Glutamatergic neuron (in vitro differentiated cells): ENCODE data around the gene LDLRAD4. TPM values are rescaled to one million over a fixed set of nuclear protein-coding genes. Genes with fewer than 3 reads are reported as not detected.

Source experiments
- DNase-seq: peaks from one replicate; pipeline ENCODE4 v3.0.0; 2022
- H3K27ac Mint-ChIP-seq: one replicate; pipeline ENCODE4 v1.8.0; 2020; ENCODE audit warnings: mild to moderate bottlenecking, mixed read lengths, inconsistent platforms; ENCODE audit not compliant: unreplicated experiment
- H3K27me3 Mint-ChIP-seq: one replicate; pipeline ENCODE4 v1.8.0; 2020; ENCODE audit warnings: mild to moderate bottlenecking, moderate library complexity, mixed read lengths, inconsistent platforms; ENCODE audit not compliant: unreplicated experiment
- H3K36me3 Mint-ChIP-seq: one replicate; pipeline ENCODE4 v1.8.0; 2020; ENCODE audit warnings: mild to moderate bottlenecking, mixed read lengths, inconsistent platforms; ENCODE audit not compliant: unreplicated experiment
- H3K4me1 Mint-ChIP-seq: one replicate; pipeline ENCODE4 v1.8.0; 2020; ENCODE audit warnings: mild to moderate bottlenecking, low read depth, mixed read lengths, inconsistent platforms; ENCODE audit not compliant: unreplicated experiment
- H3K4me3 Mint-ChIP-seq: one replicate; pipeline ENCODE4 v1.8.0; 2020; ENCODE audit warnings: mild to moderate bottlenecking, mixed read lengths, inconsistent platforms; ENCODE audit not compliant: unreplicated experiment
- H3K9me3 Mint-ChIP-seq: one replicate; pipeline ENCODE4 v1.8.0; 2020; ENCODE audit warnings: mild to moderate bottlenecking, moderate library complexity, mixed read lengths, inconsistent platforms; ENCODE audit not compliant: unreplicated experiment
- total RNA-seq: library from RNA; stranded (reverse); fragmentation: NEBNext Ultra II Directional; extraction: Animal tissue kit (Norgen Biotek cat#: 25700); gene quantifications from one replicate; pipeline ENCODE4 v1.2.1, GENCODE V29; 2021; ENCODE audit not compliant: unreplicated experiment
- TF ChIP-seq, protein P1 (sequence below): fragments of 200-600 bp; sonication (generic); IDR thresholded peaks from one replicate; pipeline ENCODE4 v1.5.0; 2021; ENCODE audit not compliant: partially characterized antibody, unreplicated experiment

LDLRAD4 gene
- total RNA-seq, 1 donor from 2014 or later, result 0.29 TPM

DNA sequence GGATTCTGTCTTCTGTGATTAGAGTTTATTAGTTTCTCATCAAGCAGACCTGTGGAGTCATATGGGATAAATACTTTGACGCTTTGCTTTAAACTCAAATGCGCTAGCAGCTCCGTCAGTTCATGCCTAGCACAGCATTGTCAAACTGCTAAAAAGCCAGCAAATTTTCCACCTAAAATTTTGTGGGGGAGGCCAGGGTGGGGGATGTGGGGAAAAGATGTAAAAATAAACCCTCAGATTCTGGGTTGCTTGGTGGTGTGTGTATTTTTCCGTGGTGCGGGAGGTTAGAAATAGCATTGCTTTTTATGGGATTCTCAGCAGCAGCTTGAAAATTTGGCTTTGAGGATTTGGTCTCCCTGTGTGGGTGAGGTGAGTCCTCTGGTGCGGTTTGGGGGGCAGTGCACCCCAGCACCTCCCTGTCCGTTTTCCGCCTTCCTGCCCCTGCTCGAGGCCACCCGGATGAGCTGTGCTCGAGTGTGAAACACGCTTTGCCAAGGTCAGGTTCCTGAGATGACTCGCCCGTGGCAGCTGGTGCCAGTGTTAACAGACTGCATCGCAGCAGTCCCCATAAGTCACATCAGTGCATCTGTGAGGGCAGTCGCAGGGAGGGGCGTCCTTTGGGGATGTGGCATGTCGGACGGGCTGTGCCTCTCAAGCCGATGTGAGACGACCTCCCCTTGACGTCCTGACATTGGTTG lies 65.9 kb downstream of the LDLRAD4 start:
- Mint-ChIP-seq H3K36me3 (peaks cover 17% of the 10 kb centered on the region), H3K27ac (no peak overlapping the region)

DNA sequence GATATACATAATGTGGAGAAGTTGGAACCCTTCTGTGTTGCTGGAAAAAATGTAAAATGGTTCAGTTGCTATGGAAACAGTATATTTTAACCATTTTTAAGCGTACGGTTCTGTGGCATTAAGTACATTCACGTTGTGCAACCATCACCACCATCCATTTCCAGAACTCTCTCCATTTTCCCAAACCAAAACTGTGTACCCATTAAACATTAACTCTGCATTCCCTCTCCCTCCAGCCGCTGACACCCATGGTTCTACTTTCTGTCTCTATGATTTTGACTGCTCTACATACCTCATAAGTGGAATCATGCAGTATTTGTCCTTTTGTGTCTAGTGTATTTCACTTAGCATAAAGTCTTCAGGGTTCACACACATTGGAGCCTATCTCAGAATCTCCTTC lies 67.3 kb downstream of the LDLRAD4 start:
- no peak for DNase-seq
- Mint-ChIP-seq H3K9me3 (peaks cover 4% of the 10 kb centered on the region), H3K4me3 (no peak overlapping the region), H3K4me1 (peaks cover 4% of the 10 kb centered on the region), H3K27ac (no peak overlapping the region), H3K27me3 (peaks cover 4% of the 10 kb centered on the region), H3K36me3 (peaks cover 17% of the 10 kb centered on the region)
- TF ChIP-seq, protein P1, sequence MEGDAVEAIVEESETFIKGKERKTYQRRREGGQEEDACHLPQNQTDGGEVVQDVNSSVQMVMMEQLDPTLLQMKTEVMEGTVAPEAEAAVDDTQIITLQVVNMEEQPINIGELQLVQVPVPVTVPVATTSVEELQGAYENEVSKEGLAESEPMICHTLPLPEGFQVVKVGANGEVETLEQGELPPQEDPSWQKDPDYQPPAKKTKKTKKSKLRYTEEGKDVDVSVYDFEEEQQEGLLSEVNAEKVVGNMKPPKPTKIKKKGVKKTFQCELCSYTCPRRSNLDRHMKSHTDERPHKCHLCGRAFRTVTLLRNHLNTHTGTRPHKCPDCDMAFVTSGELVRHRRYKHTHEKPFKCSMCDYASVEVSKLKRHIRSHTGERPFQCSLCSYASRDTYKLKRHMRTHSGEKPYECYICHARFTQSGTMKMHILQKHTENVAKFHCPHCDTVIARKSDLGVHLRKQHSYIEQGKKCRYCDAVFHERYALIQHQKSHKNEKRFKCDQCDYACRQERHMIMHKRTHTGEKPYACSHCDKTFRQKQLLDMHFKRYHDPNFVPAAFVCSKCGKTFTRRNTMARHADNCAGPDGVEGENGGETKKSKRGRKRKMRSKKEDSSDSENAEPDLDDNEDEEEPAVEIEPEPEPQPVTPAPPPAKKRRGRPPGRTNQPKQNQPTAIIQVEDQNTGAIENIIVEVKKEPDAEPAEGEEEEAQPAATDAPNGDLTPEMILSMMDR, result no peak

More for the DNA sequence above, 65.9 kb downstream of the LDLRAD4 start:
- H3K4me3 Mint-ChIP-seq, result no peak overlapping the region
- peaks cover 13% of the 10 kb centered on the region for H3K4me1 Mint-ChIP-seq
- peaks cover 4% of the 10 kb centered on the region for H3K27me3 Mint-ChIP-seq
- peak; percentile 49 for DNase-seq
- peaks cover 5% of the 10 kb centered on the region for H3K9me3 Mint-ChIP-seq
- TF ChIP-seq, protein P1, result no peak

DNA sequence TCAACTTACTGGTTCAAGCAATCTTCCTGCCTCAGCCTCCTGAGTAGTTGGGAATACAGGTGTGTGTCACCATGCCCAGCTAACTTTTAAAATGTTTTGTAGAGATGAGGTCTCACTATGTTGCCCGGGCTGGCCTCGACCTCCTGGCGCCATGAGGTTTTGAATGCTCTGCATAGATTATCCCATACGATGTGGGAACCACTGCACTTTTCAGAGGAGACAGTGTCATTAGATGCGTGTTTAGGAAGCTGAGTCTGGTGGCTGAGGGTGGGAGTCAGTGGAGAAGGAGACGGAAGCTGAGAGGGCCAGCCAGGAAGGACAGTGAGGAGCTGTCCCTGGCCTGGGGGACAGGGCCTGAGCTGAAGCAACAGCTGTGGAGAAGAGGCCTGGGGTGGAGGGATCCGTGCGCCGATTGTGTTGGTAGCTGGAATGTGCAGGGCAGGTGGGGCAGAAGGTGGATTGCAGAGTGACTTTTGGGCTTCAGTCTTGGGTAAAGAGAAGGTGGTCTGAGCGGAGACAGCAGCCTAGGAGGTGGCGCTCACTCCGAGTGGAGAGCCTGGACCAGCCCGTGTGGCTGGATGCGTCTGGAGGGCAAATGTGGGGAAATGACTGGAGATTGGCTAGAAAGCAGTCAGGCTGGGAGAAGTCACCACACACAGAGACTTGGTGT lies 68.0 kb downstream of the LDLRAD4 start:
- no peak for DNase-seq
- H3K27ac Mint-ChIP-seq, result no peak overlapping the region
- peaks cover 3% of the 10 kb centered on the region for H3K9me3 Mint-ChIP-seq
- peaks cover 4% of the 10 kb centered on the region for H3K27me3 Mint-ChIP-seq
- H3K4me1 Mint-ChIP-seq, result peaks cover 4% of the 10 kb centered on the region
- H3K4me3 Mint-ChIP-seq, result no peak overlapping the region
- H3K36me3 Mint-ChIP-seq, result peaks cover 17% of the 10 kb centered on the region
- TF ChIP-seq, protein P1, result no peak

DNA sequence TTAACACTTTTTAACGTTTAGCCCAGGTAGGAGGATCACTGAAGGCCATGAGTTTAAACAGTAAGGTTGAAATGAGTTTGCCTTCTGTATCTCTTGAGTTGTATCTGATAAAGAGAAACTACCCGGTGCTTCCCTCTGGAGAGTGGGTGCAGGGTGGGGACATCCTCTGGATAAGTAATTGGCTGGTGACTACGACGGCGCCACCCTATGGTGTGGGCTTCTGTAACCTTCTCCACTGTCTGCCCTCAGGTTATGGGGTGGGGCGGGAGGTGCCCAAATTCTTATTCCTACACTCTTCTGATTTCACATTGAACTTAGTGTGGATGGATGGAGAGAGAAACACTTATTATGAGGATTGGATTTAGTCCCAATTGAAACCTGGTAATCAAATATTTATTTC lies 68.8 kb downstream of the LDLRAD4 start:
- TF ChIP-seq, protein P1, result no peak
- no peak for DNase-seq
- Mint-ChIP-seq H3K27ac (no peak overlapping the region), H3K4me1 (peaks cover 4% of the 10 kb centered on the region), H3K36me3 (peaks cover 12% of the 10 kb centered on the region), H3K4me3 (no peak overlapping the region), H3K27me3 (peaks cover 4% of the 10 kb centered on the region), H3K9me3 (peaks cover 5% of the 10 kb centered on the region)
